OCI-LY1 (cell line): ENCODE results near the gene BASP1.

Source experiments
- EZH2 ChIP-seq: fragments of 200-600 bp; sonication (generic), shearing (Covaris generic); IDR thresholded peaks from 2 replicates; pipeline ENCODE4 v1.8.0; 2017; ENCODE audit warnings: borderline replicate concordance, mixed run types, mild to moderate bottlenecking, antibody characterized with exemption, low read length, moderate library complexity, mixed read lengths
- TF ChIP-seq, protein P1 (sequence below): fragments of 200-600 bp; sonication (generic), shearing (Covaris generic); IDR thresholded peaks from 2 replicates; pipeline ENCODE4 v1.5.1; 2017; ENCODE audit warnings: mild to moderate bottlenecking, antibody characterized with exemption, low read length, moderate library complexity, mixed read lengths

GRCh38 chr5:17219992-17220391, 2.6 kb downstream of the BASP1 start:
- TF ChIP-seq, protein P1, sequence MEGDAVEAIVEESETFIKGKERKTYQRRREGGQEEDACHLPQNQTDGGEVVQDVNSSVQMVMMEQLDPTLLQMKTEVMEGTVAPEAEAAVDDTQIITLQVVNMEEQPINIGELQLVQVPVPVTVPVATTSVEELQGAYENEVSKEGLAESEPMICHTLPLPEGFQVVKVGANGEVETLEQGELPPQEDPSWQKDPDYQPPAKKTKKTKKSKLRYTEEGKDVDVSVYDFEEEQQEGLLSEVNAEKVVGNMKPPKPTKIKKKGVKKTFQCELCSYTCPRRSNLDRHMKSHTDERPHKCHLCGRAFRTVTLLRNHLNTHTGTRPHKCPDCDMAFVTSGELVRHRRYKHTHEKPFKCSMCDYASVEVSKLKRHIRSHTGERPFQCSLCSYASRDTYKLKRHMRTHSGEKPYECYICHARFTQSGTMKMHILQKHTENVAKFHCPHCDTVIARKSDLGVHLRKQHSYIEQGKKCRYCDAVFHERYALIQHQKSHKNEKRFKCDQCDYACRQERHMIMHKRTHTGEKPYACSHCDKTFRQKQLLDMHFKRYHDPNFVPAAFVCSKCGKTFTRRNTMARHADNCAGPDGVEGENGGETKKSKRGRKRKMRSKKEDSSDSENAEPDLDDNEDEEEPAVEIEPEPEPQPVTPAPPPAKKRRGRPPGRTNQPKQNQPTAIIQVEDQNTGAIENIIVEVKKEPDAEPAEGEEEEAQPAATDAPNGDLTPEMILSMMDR = no peak
- no peak for TF ChIP-seq EZH2
